ENCODE results near the gene PLA2G4D. TPM values are rescaled to one million over a fixed set of nuclear protein-coding genes. Genes with fewer than 3 reads are reported as not detected.

PLA2G4D gene
- total and polyA plus RNA-seq, 2 donors (not counting 3 experiments of a cell fraction or from before 2014, with no cell fraction given), result not detected

DNA sequence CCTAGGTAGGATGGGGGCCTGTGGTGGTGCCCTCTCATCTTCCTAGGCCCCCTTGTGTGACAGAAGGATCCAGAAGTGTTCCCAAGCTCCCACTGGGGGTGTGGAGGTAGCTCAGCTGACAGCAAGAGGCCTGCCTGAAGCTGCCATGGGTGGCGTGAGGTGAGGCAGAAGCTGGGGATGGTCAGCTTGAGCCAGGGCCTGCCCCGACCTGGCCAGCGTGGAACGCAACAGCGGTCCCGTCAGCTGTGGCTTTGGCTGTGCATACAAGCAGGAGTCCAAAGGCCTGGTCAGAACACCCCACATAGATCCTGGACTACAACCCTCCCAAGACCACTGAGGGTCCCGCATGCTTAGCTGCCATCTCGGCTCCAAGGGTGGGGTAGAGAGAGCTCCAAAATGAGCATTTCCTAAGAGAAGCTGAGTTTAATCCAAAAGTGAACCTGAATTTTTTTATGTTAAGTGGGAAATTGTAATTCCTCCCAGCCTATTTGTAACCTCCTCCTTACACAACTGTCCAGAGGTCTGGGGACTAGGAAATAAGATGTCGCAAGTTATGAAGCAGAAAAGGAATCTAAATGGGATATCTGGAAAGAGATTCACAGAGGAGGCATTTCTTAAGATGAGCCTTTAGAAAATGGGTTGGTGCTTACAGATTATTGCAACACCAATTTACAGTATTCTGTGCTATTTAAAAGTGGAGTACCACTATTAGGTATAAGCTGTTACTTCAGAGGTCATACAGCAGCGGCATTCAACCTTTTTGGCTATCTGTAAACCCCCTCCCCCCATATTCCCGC is 9.9 kb upstream of the PLA2G4D start:
- TF ChIP-seq MYC (IDR thresholded peaks at IDR 0.05; ENCODE audit: low read depth, low read length), result no peak
- TF ChIP-seq, protein P1, sequence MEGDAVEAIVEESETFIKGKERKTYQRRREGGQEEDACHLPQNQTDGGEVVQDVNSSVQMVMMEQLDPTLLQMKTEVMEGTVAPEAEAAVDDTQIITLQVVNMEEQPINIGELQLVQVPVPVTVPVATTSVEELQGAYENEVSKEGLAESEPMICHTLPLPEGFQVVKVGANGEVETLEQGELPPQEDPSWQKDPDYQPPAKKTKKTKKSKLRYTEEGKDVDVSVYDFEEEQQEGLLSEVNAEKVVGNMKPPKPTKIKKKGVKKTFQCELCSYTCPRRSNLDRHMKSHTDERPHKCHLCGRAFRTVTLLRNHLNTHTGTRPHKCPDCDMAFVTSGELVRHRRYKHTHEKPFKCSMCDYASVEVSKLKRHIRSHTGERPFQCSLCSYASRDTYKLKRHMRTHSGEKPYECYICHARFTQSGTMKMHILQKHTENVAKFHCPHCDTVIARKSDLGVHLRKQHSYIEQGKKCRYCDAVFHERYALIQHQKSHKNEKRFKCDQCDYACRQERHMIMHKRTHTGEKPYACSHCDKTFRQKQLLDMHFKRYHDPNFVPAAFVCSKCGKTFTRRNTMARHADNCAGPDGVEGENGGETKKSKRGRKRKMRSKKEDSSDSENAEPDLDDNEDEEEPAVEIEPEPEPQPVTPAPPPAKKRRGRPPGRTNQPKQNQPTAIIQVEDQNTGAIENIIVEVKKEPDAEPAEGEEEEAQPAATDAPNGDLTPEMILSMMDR (IDR thresholded peaks at IDR 0.05; ENCODE audit: extremely low read depth in 1 of 2, insufficient read depth in 1 of 2, low read depth in 1 of 2, low read length in 2 of 2), result no peak
- no peak for TF ChIP-seq EZH2 (IDR thresholded peaks at IDR 0.05; ENCODE audit: borderline replicate concordance, low read depth, low read length, severe bottlenecking)
- TF ChIP-seq, protein P2, sequence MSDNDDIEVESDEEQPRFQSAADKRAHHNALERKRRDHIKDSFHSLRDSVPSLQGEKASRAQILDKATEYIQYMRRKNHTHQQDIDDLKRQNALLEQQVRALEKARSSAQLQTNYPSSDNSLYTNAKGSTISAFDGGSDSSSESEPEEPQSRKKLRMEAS (IDR thresholded peaks at IDR 0.05; ENCODE audit: insufficient read depth, insufficient read length), result no peak
- no peak for TF ChIP-seq FOS (IDR thresholded peaks at IDR 0.05; ENCODE audit: borderline replicate concordance, insufficient read depth, low read length)
- TF ChIP-seq JUN (IDR thresholded peaks at IDR 0.05; ENCODE audit: borderline replicate concordance, insufficient read depth, insufficient read length, low read depth), result no peak
- no peak for TF ChIP-seq GATA2 (IDR thresholded peaks at IDR 0.05; ENCODE audit: insufficient read depth, insufficient read length, low read depth, low read length)
- no peak for TF ChIP-seq POLR2AphosphoS5 (IDR thresholded peaks at IDR 0.05; ENCODE audit: insufficient read depth, low read depth, low read length)
- TF ChIP-seq POLR2A (IDR thresholded peaks at IDR 0.05; ENCODE audit: low read depth, low read length), result no peak
- H3K9ac ChIP-seq (replicated peaks; ENCODE audit: extremely low read depth, insufficient read depth, low read length), result no peak overlapping the region
- POLR2A ChIA-PET, result interaction anchor here (0.7 kb wide), 1 partner anchor 53 kb away, joined by 8 read pairs; no protein-coding TSS in a partner anchor
- H2AFZ ChIP-seq (ENCODE audit: low read depth, low read length), result no peak overlapping the region
- no peaks in the 10 kb centered on the region for H3K36me3 ChIP-seq (ENCODE audit: control insufficient read depth in 2 of 2, extremely low read depth in 1 of 2, insufficient read depth in 2 of 2, low read length in 2 of 2)
- H3K79me2 ChIP-seq (ENCODE audit: control insufficient read depth, insufficient read depth, low read length), result no peaks in the 10 kb centered on the region
- dilution Hi-C loops (cut with MboI; ENCODE audit: extremely low pct_ligation_motif_present, low sequenced_read_pairs), result no loop called here
- intact Hi-C loops (cut with micrococcal nuclease), result no loop called here
- no TSS peak for BruUV-seq (replicated peaks)
- peaks cover 3 to 10% of the 10 kb centered on the region in 2 experiments for H3K27me3 ChIP-seq (ENCODE audit: control insufficient read depth in 2 of 2, insufficient read depth in 2 of 2, low read length in 2 of 2)
- no peaks in the 10 kb centered on the region for H3K9me1 ChIP-seq (replicated peaks; ENCODE audit: control insufficient read depth, extremely low read depth, insufficient read depth, low read length)
- H3K27ac ChIP-seq (ENCODE audit: insufficient read depth, low read depth, low read length), result no peak overlapping the region
- CTCF ChIA-PET, result interaction anchor here (1.0 to 2.3 kb wide), 3 partner anchors 9 to 20 kb away, joined by 3 to 7 read pairs (median 4); no protein-coding TSS in a partner anchor
- no peak for DNase-seq (ENCODE audit: low read depth, low spot score)
- no peak overlapping the region for H3K4me2 ChIP-seq (ENCODE audit: insufficient read depth, low read length)
- no peak for FAIRE-seq
- H3K9me3 ChIP-seq (replicated peaks; ENCODE audit: control insufficient read depth, insufficient read depth, low read length), result no peaks in the 10 kb centered on the region
- no peaks in the 10 kb centered on the region for H4K20me1 ChIP-seq (replicated peaks; ENCODE audit: control insufficient read depth, extremely low read depth, insufficient read depth, low read length)
- peaks cover 18% of the 10 kb centered on the region for H3K4me1 ChIP-seq (ENCODE audit: control insufficient read depth, extremely low read depth, insufficient read depth, low read length)
- H3K4me3 ChIP-seq (replicated peaks in 1 of 3; ENCODE audit: insufficient read depth in 1 of 3, low read depth in 1 of 3, low read length in 3 of 3), result no peak overlapping the region
